GM12801 (cell line): ENCODE data around the gene TTC27.

Experiments used
- CTCF ChIP-seq: IDR thresholded peaks from one replicate; pipeline ENCODE4 v1.5.1; 2011; ENCODE audit warnings: control low read depth; ENCODE audit not compliant: insufficient read length; ENCODE audit errors: extremely low read depth

Gene TTC27

GRCh38 chr2:32820088-32820487 lies 192.2 kb downstream of the TTC27 start:
- no peak for TF ChIP-seq CTCF

- no peak for TF ChIP-seq CTCF
Observed at GRCh38 chr2:32820701-32821100, 192.9 kb downstream of the TTC27 start.

- no peak for TF ChIP-seq CTCF
Observed at GRCh38 chr2:32824070-32824809, 196.4 kb downstream of the TTC27 start.

- TF ChIP-seq CTCF = no peak
Observed at GRCh38 chr2:32825291-32825712, 197.5 kb downstream of the TTC27 start.

GRCh38 chr2:32830196-32830595 lies 202.3 kb downstream of the TTC27 start:
- no peak for TF ChIP-seq CTCF

GRCh38 chr2:32832821-32833220 lies 205.0 kb downstream of the TTC27 start:
- no peak for TF ChIP-seq CTCF

- TF ChIP-seq CTCF = no peak
Observed at GRCh38 chr2:32833709-32834108, 205.9 kb downstream of the TTC27 start.

GRCh38 chr2:32835148-32835547 lies 207.3 kb downstream of the TTC27 start:
- no peak for TF ChIP-seq CTCF
